Karpas-422 (cell line): ENCODE measurements around the gene ZBTB11. TPM values are rescaled to one million over a fixed set of nuclear protein-coding genes. Genes with fewer than 3 reads are reported as not detected.
A peak's percentile ranks its signal among the peaks of the same experiment; 100 is the strongest.
"Not testable (repeated sequence)": the region's sequence is repeated elsewhere in the genome, so short reads cannot be mapped to it uniquely, and the experiment has no call there.

ENCODE experiments used
- DNase-seq: peaks from one replicate; pipeline ENCODE4 v3.0.0-alpha.2; 2015
- H2AFZ ChIP-seq: fragments of 200-600 bp; sonication (generic); 2 replicates; pipeline ENCODE4 v1.6.1; 2014; ENCODE audit warnings: antibody characterized with exemption, low read length, mixed read lengths
- H3K27ac ChIP-seq: fragments of 200-600 bp; sonication (generic); 2 replicates; pipeline ENCODE4 v1.5.1; 2014; ENCODE audit warnings: mild to moderate bottlenecking, low read length, moderate library complexity
- H3K27me3 ChIP-seq: fragments of 200-600 bp; sonication (generic); 2 replicates; pipeline ENCODE4 v1.6.1; 2014; ENCODE audit warnings: low read length, mixed read lengths
- H3K36me3 ChIP-seq: fragments of 200-600 bp; sonication (generic); 2 replicates; pipeline ENCODE4 v1.6.1; 2014; ENCODE audit warnings: low read length, mixed read lengths; ENCODE audit not compliant: insufficient read depth
- H3K4me1 ChIP-seq: fragments of 200-600 bp; sonication (generic); 2 replicates; pipeline ENCODE4 v1.6.1; 2014; ENCODE audit warnings: mild to moderate bottlenecking, low read length, mixed read lengths
- H3K4me2 ChIP-seq: fragments of 200-600 bp; sonication (generic); 2 replicates; pipeline ENCODE4 v1.6.1; 2014; ENCODE audit warnings: low read length, low read depth, mild to moderate bottlenecking; ENCODE audit not compliant: poor library complexity, severe bottlenecking
- H3K4me3 ChIP-seq: fragments of 200-600 bp; sonication (generic); 2 replicates; pipeline ENCODE4 v1.5.1; 2014; ENCODE audit warnings: mild to moderate bottlenecking, antibody characterized with exemption, low read length, mixed read lengths
- H3K79me2 ChIP-seq: fragments of 200-600 bp; sonication (generic); 2 replicates; pipeline ENCODE4 v1.6.1; 2014; ENCODE audit warnings: mild to moderate bottlenecking, low read length, mixed read lengths
- H3K9ac ChIP-seq: fragments of 200-600 bp; sonication (generic); 2 replicates; pipeline ENCODE4 v1.6.0; 2014; ENCODE audit warnings: low read length
- H3K9me2 ChIP-seq: fragments of 200-600 bp; sonication (generic), shearing (Covaris generic); replicated peaks from 2 replicates; pipeline ENCODE4 v1.6.0; 2014; ENCODE audit warnings: mild to moderate bottlenecking, low read length, moderate library complexity; ENCODE audit not compliant: insufficient read depth
- H3K9me3 ChIP-seq: fragments of 300-700, 200-600 bp; sonication (generic); 2 replicates; pipeline ENCODE4 v1.6.1; 2014; ENCODE audit warnings: low read length, mixed read lengths
- H4K20me1 ChIP-seq: fragments of 200-600 bp; sonication (generic); 2 replicates; pipeline ENCODE4 v1.6.1; 2014; ENCODE audit warnings: mild to moderate bottlenecking, antibody characterized with exemption, low read length, low read depth; ENCODE audit not compliant: insufficient read depth
- total RNA-seq: library from RNA; depleted of rRNA; stranded (reverse); fragments of >200 nt; shearing (Covaris generic); gene quantifications from 2 replicates; pipeline ENCODE4 v1.2.3, GENCODE V29; 2014; ENCODE audit warnings: low replicate concordance

ZBTB11 gene
- total RNA-seq, 1 experiment from 2014 or later = 28.9 TPM

DNA sequence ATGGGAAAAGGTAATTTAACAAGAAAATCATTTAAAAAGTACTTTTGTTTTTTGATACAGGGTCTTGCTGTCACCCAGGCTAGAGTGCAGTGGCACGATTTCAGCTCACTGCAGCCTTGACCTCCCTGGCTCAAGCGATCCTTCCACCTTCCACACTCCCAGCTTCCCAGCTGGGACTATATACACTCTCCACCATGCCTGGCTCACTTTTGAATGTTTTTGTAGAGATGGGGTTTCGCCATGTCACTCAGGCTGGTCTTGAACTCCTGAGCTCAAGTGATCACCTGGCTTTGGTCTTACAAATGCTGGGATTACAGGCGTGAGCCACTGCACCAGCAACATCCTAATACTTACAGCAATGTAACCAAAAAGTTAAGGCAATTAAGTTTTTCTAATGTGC is 3.5 kb upstream of the ZBTB11 start:
- Histone ChIP-seq H3K27me3 (no peaks in the 10 kb centered on the region), H3K4me2 (no peak overlapping the region), H2AFZ (no peak overlapping the region), H3K9me2 (no peaks in the 10 kb centered on the region), H4K20me1 (peaks cover 32% of the 10 kb centered on the region), H3K4me3 (no peak overlapping the region), H3K36me3 (peaks cover 53% of the 10 kb centered on the region), H3K4me1 (peaks cover 31% of the 10 kb centered on the region), H3K9ac (no peak overlapping the region), H3K79me2 (peaks cover 30% of the 10 kb centered on the region), H3K27ac (no peak overlapping the region), H3K9me3 (no peaks in the 10 kb centered on the region)
- no peak for DNase-seq

DNA sequence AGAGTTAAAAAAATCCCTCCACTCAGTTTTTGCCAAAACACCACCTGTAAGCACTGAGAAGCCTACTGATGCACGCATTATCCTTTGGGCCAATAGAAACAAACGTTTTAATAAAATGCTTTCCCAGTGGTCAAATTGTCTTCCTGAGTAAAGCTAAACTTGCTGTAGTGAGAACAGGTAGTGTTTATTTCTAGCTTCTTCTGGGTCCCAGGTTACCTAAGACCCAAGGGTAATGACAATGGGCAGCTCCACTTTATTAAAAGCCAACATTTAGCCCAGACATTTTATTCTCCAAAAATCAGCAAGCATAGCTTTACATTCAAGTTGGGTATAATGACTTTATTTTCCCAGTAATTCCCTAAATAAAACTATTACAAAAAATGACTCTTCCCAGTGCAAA is 1.9 kb upstream of the ZBTB11 start:
- peak; percentile 57 for DNase-seq
- H3K27me3 ChIP-seq, H3K4me3 ChIP-seq, H3K27ac ChIP-seq, H2AFZ ChIP-seq, H3K9me3 ChIP-seq, H3K9ac ChIP-seq, H3K4me2 ChIP-seq, H3K9me2 ChIP-seq: not testable (repeated sequence)
- H3K36me3 ChIP-seq = peaks cover 37% of the 10 kb centered on the region
- peaks cover 31% of the 10 kb centered on the region for H3K4me1 ChIP-seq
- H4K20me1 ChIP-seq = peaks cover 27% of the 10 kb centered on the region
- peaks cover 30% of the 10 kb centered on the region for H3K79me2 ChIP-seq

DNA sequence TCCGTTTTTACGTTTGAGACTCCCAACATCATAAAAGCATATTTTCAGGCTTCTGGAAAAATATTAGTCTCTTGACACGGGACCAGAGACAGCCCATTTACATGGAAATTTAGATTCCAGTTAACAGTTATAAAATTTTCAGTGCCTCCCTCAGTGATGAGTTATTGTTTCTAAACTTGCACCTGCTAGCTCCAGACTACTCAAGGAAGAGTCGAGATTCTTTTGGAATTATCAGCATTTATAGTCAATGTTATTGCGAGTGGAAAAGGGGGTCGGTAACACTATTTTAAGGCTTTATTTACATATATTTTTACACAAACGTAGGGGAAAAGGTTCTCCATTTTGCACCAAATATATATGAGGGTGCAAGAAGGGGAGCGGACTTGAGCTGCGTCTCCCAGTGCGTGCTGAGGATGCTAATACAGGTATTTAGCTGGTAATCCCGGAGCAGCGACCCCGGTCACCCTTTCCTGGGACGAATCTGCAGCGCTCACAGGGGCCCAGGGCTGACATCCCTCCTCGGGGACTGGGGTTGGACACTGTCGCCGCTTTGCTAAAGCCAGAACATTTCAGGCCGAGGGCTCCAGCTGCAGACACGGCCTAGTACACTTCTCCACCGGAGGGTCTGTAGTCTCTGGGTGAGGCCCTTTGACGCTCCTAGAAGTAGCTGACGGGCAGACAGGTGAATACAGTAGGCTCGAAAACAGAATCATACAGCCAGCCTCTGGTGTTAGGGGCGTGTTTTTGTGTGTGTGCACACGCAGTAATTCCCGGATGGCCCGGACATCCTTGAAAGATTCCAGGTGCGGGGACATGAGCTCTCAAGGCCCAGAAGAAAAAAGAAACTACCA is 729 bp upstream of the ZBTB11 start:
- Histone ChIP-seq H3K9ac (peak overlapping the region; percentile 67), H3K79me2 (peaks cover 35% of the 10 kb centered on the region), H3K9me2 (no peaks in the 10 kb centered on the region), H3K27ac (peak overlapping the region; percentile 62), H3K27me3 (no peaks in the 10 kb centered on the region), H4K20me1 (peaks cover 26% of the 10 kb centered on the region), H2AFZ (no peak overlapping the region), H3K4me2 (peak overlapping the region; percentile 86), H3K4me1 (peaks cover 28% of the 10 kb centered on the region), H3K4me3 (peak overlapping the region; percentile 94), H3K9me3 (no peaks in the 10 kb centered on the region), H3K36me3 (peaks cover 25% of the 10 kb centered on the region)
- DNase-seq = peak; percentile 72

DNA sequence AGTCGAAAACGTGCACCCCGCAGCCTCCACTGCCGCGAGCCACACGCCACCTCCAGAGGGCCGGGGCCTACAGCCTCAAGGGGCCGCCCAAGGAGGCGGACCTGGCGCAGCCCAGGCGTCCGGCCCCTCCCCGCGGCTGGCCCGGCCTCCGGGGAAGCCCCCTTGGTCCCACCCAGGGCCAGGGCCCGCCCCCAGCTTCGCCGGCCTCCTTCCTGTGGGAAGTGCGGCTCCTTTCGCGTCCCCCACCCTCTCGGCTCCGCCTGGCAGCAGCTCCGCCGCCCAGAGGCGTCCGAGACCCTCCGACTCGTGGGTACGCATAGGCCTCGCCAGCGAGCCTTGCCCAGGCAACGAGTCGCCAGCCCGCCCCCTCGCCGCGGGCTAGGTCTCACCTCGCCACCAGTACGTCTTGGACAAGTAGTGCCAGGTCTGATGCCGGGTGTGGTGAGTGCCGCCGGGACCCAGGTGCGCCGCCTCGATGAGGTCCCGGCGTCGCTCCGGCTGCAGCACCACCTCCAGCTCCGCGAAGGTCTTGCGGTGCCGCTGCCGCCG is 642 bp downstream of the ZBTB11 start:
- H4K20me1 ChIP-seq = peaks cover 12% of the 10 kb centered on the region
- peak overlapping the region; percentile 76 for H3K27ac ChIP-seq
- no peaks in the 10 kb centered on the region for H3K27me3 ChIP-seq
- peak overlapping the region; percentile 86 for H3K4me2 ChIP-seq
- DNase-seq = peak; percentile 98
- peak overlapping the region; percentile 94 for H3K4me3 ChIP-seq
- no peaks in the 10 kb centered on the region for H3K9me3 ChIP-seq
- H3K9ac ChIP-seq = peak overlapping the region; percentile 88
- H3K4me1 ChIP-seq = peaks cover 28% of the 10 kb centered on the region
- H3K36me3 ChIP-seq = peaks cover 22% of the 10 kb centered on the region
- no peaks in the 10 kb centered on the region for H3K9me2 ChIP-seq
- H3K79me2 ChIP-seq = peaks cover 46% of the 10 kb centered on the region
- peak overlapping the region; percentile 60 for H2AFZ ChIP-seq

DNA sequence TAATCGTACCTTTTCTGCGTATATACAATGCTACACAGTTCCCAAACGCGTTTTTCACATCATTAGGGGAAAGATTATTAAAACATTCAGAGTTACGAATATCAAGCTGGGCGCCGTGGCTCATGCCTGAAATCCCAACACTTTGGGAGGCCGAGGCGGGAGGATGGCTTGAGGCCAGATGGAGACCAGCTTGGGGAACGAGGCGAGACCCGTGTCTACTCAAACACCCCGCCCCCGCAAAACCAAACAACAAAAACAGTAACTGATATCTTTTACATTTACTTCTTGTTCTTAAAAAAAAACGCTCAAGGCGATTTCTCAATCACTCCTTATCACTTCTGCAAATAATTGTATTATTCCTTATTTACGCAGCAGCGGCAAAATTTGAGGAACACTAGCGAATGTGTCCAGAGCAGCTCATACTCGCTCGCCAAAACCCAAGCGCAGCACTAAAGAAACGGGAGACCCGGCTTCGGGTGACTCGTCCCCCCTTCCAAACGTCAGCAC is 1.2 kb downstream of the ZBTB11 start:
- H3K79me2 ChIP-seq = peaks cover 51% of the 10 kb centered on the region
- H3K4me1 ChIP-seq = peaks cover 28% of the 10 kb centered on the region
- H3K9ac ChIP-seq = peak overlapping the region; percentile 80
- peak overlapping the region; percentile 94 for H3K4me3 ChIP-seq
- no peaks in the 10 kb centered on the region for H3K9me3 ChIP-seq
- H3K27me3 ChIP-seq = no peaks in the 10 kb centered on the region
- H3K4me2 ChIP-seq = peak overlapping the region; percentile 86
- peaks cover 22% of the 10 kb centered on the region for H3K36me3 ChIP-seq
- peak overlapping the region; percentile 58 for H3K27ac ChIP-seq
- no peaks in the 10 kb centered on the region for H3K9me2 ChIP-seq
- no peak for DNase-seq
- H2AFZ ChIP-seq = no peak overlapping the region
- H4K20me1 ChIP-seq = peaks cover 12% of the 10 kb centered on the region

DNA sequence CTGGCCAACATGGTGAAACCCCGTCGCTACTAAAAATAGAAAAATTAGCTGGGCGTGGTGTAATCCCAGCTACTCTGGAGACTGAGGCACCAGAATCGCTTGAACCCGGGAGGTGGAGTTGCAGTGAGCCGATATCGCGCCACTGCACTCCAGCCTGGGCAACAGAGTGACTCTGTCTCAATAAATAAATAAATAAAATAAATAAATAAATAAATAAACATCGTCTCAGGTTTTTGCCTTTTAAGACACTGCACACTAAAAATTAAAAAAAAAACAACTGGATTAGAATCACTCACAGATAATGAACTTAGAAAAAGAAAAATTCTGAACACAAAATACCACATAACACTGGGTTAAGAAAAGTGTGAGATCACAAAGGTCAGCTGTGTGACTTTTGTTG is 2.4 kb downstream of the ZBTB11 start:
- peak overlapping the region; percentile 80 for H3K9ac ChIP-seq
- H3K27me3 ChIP-seq = no peaks in the 10 kb centered on the region
- H3K4me3 ChIP-seq = peak overlapping the region; percentile 94

DNA sequence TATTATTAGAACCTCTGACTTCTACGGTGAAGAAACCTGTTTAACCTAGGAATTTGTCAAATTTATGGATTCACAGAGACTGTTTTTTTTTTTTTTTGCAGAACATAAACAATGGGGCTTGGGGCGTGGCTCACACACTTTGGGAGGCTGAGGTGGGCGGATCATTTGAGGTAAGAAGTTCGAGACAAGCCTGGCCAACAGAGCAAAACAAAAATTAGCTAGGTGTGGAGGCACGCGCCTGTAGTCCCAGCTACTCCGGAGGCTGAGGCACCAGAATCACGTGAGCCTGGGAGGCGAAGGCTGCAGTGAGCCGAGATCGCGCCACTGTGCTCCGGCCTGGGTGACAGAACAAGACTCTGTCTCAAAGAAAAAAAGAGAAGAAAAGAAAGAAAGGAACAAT is 3.0 kb downstream of the ZBTB11 start:
- H3K4me2 ChIP-seq = no peak overlapping the region
- DNase-seq = no peak
- no peaks in the 10 kb centered on the region for H3K9me3 ChIP-seq
- no peak overlapping the region for H3K27ac ChIP-seq
- peaks cover 65% of the 10 kb centered on the region for H3K79me2 ChIP-seq
- no peak overlapping the region for H2AFZ ChIP-seq
- no peaks in the 10 kb centered on the region for H3K9me2 ChIP-seq
- peaks cover 12% of the 10 kb centered on the region for H4K20me1 ChIP-seq
- no peaks in the 10 kb centered on the region for H3K27me3 ChIP-seq
- peaks cover 28% of the 10 kb centered on the region for H3K4me1 ChIP-seq
- H3K4me3 ChIP-seq = no peak overlapping the region
- peaks cover 30% of the 10 kb centered on the region for H3K36me3 ChIP-seq
- H3K9ac ChIP-seq = no peak overlapping the region

More for the DNA sequence above, 2.4 kb downstream of the ZBTB11 start:
- Histone ChIP-seq H3K4me2 (peak overlapping the region; percentile 86), H3K27ac (no peak overlapping the region), H2AFZ (no peak overlapping the region), H3K4me1 (peaks cover 28% of the 10 kb centered on the region), H3K36me3 (peaks cover 24% of the 10 kb centered on the region), H3K9me2 (no peaks in the 10 kb centered on the region), H3K9me3 (no peaks in the 10 kb centered on the region), H4K20me1 (peaks cover 12% of the 10 kb centered on the region), H3K79me2 (peaks cover 60% of the 10 kb centered on the region)
- DNase-seq = no peak

DNA sequence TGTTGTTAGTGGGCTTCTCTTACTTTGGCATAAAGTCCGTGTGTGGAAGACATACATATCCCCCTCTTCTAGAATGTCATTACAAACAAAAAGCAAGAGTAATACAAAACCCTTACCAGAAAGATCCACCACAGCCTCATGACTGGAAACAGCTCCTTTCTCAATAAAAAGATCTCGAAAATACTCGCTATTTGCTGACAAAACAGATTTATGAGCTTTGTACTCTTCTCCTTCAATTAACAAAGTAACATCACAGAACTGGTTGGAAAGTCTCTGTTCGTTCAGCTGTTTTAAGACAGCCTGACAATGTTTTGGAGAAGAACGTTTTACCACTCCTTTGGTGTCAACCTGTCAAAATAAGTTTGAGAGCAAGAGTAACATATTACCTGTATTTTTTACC is 5.9 kb downstream of the ZBTB11 start:
- no peak overlapping the region for H3K4me3 ChIP-seq
- H3K9ac ChIP-seq = no peak overlapping the region
- H3K36me3 ChIP-seq = peaks cover 42% of the 10 kb centered on the region
- H3K4me2 ChIP-seq = no peak overlapping the region
- no peaks in the 10 kb centered on the region for H3K9me2 ChIP-seq
- H3K4me1 ChIP-seq = peaks cover 34% of the 10 kb centered on the region
- DNase-seq = no peak
- peaks cover 12% of the 10 kb centered on the region for H4K20me1 ChIP-seq
- no peaks in the 10 kb centered on the region for H3K27me3 ChIP-seq
- H3K79me2 ChIP-seq = peaks cover 90% of the 10 kb centered on the region
- no peaks in the 10 kb centered on the region for H3K9me3 ChIP-seq
- H2AFZ ChIP-seq = no peak overlapping the region
- no peak overlapping the region for H3K27ac ChIP-seq
